PFSK-1 (cell line): ENCODE measurements around the gene AP4M1.

Experiments used
- POLR2AphosphoS5 ChIP-seq: IDR thresholded peaks from 2 replicates; pipeline ENCODE4 v1.6.1; 2012; ENCODE audit warnings: low read depth, mild to moderate bottlenecking, control low read depth, low read length, moderate library complexity
- REST ChIP-seq, 2 experiments: IDR thresholded peaks; 2 replicates each; pipeline versions ENCODE4 v1.6.1 to v1.8.0; 2011 to 2012; ENCODE audit warnings: low read depth in 2 of 2, low read length in 2 of 2, control low read depth in 1 of 2, inconsistent platforms in 1 of 2, mild to moderate bottlenecking in 1 of 2, moderate library complexity in 1 of 2; ENCODE audit not compliant: insufficient read depth in 1 of 2
- SIN3A ChIP-seq: IDR thresholded peaks from 2 replicates; pipeline ENCODE4 v1.6.1; 2012; ENCODE audit warnings: mild to moderate bottlenecking, low read length, moderate library complexity, borderline replicate concordance; ENCODE audit not compliant: insufficient read depth
- TAF1 ChIP-seq: IDR thresholded peaks from 2 replicates; pipeline ENCODE4 v1.6.1; 2012; ENCODE audit warnings: low read length, control low read depth, borderline replicate concordance; ENCODE audit not compliant: insufficient read depth

- no peak for TF ChIP-seq REST (IDR thresholded peaks at IDR 0.05; ENCODE audit: insufficient read depth in 1 of 2, low read depth in 2 of 2, low read length in 2 of 2)
- TF ChIP-seq TAF1: no peak
- peak; percentile 8; the same call in 1 of the 2 replicates for TF ChIP-seq POLR2AphosphoS5
- no peak for TF ChIP-seq SIN3A
These were observed 52.5 kb downstream of the AP4M1 start for GRCh38 chr7:100153708-100154535.
